COLO829 (cell line): Measurements from ENCODE around the gene GATAD1.
"Not testable (repeated sequence)": the region's sequence is repeated elsewhere in the genome, so short reads cannot be mapped to it uniquely, and the experiment has no call there.

ENCODE experiments used
- DNase-seq: peaks from one replicate; pipeline ENCODE4 v3.0.0; 2012; ENCODE audit warnings: low spot score

The GATAD1 gene

DNA sequence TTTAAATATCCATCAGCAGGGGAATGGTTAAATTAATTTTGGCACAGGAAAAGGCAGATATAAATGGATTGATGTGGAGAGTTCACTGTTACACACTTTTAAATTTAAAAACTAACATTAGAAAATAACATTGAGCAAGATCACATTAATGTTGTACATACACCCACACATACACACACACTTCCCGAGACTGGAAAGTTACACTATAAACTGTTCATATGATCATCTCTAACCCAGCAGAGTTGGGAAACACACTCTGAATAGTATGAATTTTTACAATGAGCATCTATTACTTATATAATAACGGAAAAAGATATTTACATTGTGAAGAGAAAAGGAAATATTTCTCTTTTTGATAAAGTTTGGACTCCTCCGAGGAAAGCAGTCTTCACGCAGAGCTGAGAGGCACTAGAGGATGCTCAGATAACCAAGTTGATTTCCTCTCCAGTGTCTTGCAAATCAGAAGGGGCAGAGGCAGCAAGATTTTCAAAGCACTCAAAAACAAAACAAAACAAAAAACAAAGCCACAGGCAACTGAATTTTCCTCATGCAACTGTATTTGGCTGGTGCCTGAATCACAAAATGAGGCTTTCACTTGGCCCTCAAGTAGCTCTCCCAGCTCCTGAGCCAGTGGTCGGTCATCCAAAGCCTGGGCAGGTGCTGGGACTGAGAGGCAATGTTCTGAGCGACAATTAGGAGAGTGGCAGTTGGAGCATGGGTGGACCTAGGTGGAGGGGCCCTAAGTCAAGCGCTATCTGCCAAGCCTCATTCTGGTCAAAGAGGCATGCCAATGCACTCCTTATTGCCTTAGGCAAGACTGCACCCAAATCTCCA is 10.5 kb upstream of the GATAD1 start:
- no peak for DNase-seq

DNA sequence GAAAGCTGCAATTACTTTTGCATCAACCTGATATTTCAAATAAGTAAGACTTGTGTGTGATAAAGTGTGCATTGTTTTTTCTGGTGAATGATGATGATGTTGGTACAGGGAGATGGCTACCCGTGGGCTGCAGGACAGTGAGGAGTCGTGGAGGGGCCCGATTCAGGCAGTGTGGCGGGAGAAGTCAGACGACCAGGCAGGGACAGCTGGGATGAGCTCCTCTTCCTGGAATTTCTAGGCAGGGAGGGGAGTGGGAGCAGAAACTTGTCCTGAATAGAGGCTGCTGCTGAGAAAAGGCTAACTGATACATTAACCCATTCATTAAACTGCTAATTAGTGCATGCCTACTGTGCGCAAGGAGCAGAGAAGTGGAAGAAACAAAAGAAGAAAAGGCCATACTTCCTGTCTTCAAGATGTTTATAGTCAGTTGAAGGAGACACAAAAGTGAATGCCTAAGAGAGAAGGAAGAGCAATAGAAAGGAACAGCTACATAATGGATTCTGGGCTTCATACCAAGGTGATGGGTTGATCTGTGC is 9.3 kb upstream of the GATAD1 start:
- no peak for DNase-seq

DNA sequence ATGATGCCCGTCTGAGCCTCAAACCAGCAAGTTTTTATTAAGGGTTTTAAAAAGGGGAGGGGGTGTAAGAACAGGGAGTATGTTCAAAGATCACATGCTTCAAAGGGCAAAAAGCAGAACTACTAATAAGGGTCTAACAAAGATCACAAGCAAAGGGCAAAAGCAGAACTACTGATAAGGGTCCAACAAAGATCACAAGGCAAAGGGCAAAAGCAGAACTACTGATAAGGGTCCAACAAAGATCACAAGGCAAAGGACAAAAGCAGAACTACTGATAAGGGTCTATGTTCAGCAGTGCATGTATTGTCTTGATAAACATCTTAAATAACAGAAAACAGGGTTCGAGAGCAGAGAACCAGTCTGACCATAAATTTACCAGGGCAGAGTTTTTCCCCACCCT is 4.6 kb upstream of the GATAD1 start:
- not testable (repeated sequence) for DNase-seq

DNA sequence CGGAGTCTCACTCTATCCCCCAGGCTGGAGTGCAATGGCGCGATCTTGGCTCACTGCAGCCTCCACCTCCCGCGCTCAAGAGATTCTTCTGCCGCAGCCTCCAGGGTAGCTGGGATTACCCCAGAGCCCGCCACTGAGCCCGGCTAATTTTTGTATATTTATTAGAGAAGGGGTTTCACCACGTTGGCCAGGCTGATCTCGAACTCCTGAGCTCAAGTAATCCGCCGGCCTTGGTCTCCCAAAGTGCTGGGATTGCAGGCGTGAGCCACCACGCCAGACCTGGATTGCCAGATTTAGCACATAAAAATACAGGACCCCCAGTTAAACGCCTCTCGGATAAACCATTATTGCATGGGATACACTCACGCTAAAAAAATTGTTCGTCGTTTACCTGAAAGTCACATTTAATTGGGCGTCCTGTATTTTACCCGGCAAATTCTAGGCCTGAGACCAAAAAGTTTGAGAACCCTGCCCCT is 375 bp upstream of the GATAD1 start:
- no peak for DNase-seq

DNA sequence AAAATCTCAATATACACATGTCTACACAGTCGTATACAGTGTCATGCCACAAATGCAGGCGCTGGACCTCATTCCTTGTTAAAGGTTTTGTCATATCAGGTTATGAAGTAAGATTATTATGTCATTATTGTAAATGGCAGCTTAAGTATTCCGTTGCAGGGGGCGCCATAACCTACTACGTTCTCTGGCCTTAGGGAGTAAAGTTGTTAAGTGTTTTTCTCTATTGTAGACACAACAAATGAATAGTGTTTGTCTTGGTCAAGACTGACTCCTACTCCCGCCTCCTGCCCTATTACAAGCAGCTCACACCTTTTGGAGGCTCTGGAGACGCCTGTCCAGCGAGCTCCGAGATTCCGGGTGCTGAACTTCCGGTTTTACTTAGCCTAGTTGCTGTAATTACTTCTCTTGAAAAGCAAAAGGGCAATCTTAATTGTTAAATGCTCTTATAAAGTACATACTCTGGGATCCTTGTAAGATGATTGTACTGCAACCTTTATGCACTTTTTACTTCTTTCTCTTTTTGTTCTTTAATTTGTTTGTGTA is 994 bp downstream of the GATAD1 start:
- DNase-seq, result peak; percentile 59

DNA sequence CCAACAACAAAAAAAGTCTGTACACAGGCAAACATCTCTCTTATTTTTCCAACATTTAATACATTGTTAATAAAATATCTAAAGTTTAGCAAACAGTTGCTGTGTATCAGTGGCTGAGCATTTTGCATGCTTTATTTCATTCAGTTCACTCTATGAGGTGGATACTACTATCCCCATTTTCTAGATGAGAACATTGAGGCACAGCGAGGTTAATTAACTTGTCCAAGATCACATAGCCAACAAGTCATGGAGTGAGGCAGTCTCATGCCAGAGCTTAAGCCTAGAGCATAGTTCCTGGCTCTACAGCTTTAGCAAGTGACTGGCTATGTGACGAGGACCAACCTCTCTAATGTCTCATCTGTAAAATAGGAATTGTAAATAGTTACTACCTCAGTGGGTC is 4.4 kb downstream of the GATAD1 start:
- no peak for DNase-seq

DNA sequence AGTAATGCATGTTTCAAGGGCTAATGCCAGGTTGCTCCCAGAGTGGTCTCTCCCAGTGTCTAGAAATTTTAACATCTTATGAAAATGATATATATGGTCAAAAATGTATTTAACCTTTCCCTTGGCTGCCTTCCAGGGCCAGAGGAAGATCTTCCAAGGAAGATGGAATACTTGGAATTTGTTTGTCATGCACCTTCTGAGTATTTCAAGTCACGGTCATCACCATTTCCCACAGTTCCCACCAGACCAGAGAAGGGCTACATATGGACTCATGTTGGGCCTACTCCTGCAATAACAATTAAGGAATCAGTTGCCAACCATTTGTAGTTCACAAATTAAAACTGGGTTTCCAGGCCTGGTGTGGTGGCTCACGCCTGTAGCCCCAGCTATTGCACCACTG is 9.0 kb downstream of the GATAD1 start:
- no peak for DNase-seq

DNA sequence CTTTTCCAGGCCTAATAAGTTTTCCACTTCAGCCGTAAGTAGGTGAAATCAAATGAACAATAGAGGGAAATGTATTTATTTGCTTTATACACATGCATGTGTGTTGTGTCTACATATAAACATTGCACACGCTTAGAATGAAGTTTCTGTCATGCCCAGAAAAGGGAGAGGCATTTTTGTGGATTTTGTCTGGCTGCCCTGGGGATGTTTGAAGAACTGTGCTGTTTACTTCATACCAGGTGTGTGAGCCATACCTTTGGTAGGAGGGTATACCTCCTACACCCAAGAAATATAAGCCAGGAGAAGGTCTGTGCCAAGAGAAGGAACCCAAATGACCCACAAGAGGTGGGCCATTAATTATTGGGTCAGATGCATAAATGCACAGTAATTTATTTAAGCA is 12.8 kb downstream of the GATAD1 start:
- DNase-seq, result no peak

DNA sequence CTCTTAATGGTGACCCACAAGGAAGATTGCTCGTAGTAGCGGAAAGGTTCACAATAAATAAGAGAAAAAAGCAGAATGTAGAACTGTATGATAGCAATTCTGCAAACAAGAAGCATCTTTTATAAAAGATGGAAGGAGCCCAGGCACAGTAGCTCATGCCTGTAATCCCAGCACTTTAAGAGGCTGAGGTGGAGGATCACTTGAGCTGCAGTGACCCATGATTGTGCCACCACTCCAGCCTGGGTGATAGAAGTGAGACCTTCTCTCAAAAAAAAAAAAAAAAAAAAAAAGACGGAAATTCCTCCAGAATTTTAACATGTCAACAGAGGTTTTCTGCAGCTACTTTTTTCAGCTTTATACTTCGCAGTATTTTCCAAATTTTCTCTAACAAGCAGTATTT is 13.2 kb downstream of the GATAD1 start:
- DNase-seq, result no peak

DNA sequence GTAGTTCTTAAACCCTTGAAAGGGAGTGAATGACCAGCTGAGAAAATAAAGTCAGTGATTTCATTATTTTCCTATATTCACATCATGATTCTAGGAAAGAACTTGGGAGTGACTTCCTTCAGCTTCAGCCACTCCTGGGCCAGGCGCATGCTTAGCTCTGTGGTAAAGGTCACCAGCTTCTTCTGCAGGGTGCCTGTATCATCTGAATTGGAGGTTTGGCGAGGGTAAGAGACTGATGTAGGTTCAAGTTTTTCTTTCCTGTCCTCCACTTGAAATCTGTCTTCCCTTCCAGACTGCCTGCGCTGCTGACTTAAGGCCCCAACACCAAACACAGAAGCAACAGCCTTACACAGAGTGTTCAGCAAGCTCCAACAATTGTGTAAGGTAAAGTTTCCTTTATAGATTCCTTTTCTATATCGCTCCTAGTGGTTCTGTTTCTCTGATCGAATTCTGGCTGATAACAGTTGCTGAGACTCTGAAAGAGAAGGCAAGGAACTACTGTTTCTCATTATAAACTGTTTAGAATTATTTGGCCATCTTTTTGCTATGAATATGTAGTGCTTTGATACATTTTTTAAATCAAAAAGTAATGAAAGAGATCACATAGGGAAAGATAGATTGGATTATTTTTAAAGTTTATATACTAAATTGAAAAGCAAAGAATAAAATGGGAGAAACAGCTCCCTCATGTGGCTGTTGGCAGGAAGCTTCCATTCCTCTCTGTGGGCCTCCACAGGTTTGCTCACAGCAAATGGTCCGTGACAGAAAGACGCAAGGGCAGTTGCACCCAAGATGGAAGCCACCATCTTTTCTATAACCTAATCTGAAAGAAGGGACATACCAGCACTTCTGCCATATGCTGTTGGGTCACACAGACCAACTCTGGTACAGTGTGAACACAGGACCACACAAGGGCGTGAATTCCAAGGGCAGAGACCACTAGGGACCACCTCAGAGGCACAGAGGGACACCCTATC is 14.0 kb downstream of the GATAD1 start:
- DNase-seq, result peak; percentile 76

DNA sequence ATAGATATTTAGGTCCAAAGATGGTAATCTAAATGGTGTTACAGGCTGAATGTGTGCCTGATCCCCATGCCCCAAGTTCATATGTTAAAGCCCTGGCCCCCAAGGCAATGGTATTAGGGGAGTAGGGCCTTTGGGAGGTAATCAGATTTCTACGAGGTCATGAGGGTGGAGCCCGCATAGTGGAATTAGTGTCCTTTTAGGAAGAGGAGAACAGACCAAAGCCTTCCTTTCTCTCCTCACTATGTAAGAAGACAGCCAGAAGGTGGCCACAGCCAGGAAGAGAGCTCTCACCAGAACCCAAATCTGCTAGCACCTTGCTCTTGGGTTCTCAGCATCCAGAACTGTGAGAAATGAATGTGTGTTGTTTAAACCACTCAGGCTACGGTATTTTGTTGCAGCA is 15.3 kb downstream of the GATAD1 start:
- DNase-seq, result no peak

DNA sequence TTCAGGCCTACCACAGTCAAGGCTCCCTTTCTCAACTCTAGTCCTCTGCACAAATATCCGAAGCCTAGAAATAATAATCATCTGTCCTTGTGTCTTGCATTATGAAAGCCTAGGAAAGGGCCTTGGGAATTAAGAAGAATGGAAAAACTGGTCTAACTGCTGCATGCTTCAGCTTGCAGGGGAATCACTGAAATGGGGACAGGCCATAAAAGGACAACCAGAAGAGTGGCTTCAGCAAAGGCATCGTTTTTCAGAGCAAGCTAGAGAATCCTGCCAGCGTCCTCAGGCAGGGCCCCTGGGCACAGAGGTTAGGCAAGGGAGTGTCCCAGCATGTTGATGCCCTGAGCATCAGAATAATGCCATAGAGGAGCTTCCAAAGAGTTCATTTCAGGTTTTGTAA is 17.2 kb downstream of the GATAD1 start:
- DNase-seq, result no peak

DNA sequence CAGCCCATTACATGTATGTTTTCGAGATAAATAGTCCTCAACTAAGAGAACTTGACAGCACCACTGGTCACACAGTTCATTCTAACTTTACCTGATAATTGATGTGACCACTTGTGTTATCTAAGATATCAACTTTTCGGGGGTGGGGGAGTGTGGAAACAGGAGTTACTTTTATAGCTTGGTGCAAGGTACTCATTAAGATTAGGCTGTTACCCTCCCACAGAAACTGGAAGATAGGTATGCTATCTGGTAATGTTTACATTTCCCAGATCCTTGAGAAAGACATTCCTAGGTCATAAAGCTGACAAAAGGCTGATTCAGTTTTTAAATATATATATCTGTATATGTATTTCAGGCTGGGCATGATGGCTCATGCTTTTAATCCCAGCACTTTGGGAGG is 19.4 kb downstream of the GATAD1 start:
- DNase-seq, result no peak

DNA sequence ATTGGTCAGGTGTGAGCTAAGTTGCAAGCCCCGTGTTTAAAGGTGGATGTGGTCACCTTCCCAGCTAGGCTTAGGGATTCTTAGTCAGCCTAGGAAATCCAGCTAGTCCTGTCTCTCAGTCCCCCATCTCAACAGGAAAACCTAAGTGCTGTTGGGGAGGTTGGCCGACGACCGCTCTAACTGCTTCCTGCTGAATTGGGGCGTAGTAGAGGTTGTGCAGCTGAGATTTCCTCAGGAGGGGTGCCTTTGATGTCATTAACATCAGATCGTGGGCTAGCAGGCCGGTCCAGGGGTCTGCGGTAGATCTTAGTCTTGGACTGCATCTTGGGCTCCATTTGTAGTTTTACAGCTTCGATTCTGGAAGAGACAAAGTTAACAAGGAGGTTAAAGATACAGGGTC is 21.3 kb downstream of the GATAD1 start:
- DNase-seq, result not testable (repeated sequence)

DNA sequence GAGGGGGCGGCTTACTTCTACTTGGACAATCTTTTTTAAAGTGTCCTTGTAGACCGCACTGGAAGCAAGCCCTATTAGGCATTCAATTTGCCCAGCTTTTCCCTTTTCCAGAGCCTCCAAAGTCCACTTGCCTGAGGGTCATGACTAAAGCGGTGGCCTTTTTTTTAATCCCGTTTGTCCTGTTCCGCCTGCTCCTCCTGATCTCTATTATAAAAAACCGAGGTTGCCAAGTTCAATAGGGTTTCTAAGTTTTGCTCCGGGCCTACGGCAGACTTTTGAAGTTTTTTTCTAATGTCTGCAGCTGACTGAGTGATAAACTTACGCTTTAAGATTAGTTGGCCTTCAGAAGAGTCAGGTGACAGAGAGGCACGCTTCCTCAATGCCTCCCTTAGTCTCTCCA is 26.7 kb downstream of the GATAD1 start:
- DNase-seq, result not testable (repeated sequence)

DNA sequence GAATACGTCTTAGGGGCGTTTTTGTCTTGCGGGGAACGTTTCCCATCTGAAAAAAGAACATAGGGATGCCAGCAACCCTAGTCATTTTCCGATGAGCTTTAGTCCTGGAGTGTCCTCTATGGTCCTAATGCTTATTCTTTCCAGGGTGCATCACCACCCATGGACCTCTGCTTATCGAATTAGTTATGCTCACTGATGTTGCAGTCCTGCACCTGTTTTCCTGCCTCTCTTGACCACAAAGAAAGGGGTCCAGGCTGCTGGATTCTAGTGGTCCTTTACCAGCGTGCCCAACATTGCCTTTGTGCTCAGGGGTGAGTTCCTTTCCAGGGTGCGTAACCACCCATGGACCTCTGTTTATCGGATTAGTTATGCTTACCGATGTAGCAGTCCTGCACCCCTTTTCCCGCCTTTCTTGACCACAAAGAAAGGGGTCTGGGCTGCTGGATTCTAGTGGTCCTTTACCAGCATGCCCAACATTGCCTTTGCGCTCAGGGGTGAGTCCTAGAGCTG is 28.0 kb downstream of the GATAD1 start:
- not testable (repeated sequence) for DNase-seq

DNA sequence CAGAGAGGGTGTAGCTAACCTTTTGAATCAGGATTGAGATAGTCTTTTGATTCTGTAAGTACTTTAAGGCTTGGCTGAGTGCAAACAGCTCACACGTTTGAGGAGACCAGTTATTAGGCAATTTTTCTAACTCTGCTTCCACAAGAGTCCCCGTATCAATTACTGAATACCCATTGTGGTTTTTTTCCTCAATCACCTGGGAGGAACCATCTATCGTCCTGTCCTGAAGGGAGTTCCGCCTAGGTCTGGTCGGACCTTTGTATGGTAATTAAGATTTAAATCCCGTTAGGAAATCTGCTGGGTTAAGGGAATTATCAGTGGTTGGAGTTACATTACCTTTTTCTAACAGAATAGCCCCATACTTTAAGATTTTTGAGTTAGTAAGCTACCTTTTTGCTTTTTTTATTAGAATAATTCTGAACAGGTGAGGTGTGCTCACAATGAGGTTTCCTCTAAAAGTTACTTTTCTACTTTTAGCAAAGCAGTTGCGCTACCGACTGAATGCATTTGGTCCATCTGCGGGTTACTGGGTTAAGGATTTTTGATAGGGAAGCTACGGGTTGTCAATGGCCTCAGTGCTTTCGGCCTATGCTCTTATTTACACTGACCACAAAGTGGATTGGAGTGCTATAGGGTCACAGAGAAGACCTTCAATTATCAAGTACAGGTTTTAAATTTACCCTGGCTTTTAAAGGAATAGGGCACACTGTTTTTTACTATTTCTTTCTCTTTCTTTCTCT is 28.7 kb downstream of the GATAD1 start:
- not testable (repeated sequence) for DNase-seq

DNA sequence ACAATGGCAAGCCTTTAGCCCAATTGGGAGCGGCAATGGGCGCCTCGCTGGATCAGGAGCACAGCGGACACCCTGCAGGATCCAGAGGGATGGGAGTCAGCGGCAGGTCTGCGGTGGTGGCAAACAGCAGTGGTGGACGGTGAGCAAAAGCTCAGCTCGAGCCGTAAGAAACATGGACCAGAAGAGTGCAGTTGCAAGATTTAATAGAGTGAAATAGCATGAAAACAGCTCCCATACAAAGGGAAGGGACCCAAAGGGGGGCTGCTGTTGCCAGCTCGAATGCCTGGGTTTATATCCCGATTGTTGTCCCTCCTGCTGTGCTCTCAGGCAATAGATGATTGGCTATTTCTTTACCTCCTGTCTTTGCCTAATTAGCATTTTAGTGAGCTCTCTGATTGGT is 30.4 kb downstream of the GATAD1 start, which contains the start of gene ERVW-1:
ERVW-1 (minus strand) TSS at position 266 of the 400 bp plus-strand sequence. CDS start 7,565 bp downstream, outside the sequence.
- DNase-seq, result not testable (repeated sequence)

DNA sequence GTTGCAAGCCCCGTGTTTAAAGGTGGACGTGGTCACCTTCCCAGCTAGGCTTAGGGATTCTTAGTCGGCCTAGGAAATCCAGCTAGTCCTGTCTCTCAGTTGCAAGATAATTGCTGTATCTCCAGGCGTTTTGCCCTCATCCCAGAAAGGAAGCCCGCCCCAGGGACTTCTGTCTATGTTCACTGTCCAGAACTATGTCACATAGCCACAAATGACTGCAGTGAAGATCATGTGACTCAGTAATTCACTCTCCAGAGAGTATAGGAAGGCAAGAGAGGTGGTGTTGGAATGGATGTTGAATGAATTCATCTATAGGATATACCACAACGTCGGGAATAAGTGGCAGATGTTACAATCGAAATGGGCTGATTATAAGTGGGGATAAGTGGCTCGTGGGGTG is 30.8 kb downstream of the GATAD1 start:
- no peak for DNase-seq

DNA sequence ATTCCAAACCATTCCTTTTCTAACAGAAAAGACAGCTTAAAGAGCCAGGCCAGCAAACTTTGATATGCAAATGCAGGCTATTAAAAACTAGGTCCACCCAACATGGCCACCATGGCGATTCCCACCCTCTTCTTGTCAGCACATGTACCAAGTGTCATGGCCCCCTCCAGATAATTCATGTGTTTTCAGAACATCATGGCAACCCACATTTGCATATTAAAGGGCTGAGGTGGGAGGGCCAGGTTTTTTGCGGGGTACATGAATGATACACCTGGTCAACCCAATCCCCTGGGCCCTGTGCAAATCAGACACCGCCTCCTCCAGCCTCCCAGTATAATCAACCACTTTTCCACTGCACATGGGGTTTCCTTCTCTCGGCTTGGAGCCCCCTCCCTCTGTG is 31.4 kb downstream of the GATAD1 start:
- DNase-seq, result no peak

DNA sequence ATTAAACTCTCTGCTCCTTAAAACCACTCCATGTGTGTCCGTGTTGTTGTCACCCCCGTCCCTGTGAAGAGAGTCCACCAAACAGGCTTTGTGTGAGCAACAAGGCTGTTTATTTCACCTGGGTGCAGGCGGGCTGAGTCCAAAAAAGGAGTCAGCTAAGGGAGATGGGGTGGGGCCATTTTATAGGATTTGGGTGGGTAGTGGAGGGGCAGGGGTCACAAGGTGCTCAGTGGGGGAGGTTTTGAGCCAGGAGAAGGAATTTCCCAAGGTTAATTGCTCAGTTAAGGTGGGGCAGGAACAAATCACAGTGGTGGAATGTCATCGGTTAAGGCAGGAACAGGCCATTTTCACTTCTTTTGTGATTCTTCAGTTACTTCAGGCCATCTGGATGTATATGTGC is 31.9 kb downstream of the GATAD1 start:
- DNase-seq, result not testable (repeated sequence)
